SIG-M5 treated with dmso at 0.1 percent for 504 hours (cell line): ENCODE measurements around the gene MAP2K7.
A peak's percentile ranks its signal among the peaks of the same experiment; 100 is the strongest.

Experiments used
- DNase-seq: peaks from one replicate; lab custom pipeline; 2025; ENCODE audit not compliant: unreplicated experiment; lab: John Stamatoyannopoulos, UW

The MAP2K7 gene

GRCh38 chr19:7866399-7867091 is 37.1 kb upstream of the MAP2K7 start:
- no peak for DNase-seq

- no peak for DNase-seq
Observed at GRCh38 chr19:7867092-7867844, 36.4 kb upstream of the MAP2K7 start.

DNA sequence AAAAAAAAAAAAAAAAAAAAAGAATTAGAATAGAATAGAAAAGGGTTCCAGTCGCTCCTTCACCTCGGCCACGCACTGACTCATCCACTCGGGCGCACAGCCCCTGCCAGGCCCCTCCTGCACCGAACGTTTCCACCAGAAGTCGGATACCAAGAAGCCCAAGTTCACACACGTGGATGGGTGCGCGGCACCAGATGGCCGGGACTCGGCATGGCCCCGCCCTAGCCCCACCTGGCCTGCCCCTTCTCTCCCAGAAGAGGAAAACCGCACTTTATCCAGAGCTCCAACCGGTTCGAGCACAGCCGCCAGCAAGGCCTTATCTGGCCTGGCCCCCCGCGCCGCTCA is 35.4 kb upstream of the MAP2K7 start:
- DNase-seq, result no peak

DNA sequence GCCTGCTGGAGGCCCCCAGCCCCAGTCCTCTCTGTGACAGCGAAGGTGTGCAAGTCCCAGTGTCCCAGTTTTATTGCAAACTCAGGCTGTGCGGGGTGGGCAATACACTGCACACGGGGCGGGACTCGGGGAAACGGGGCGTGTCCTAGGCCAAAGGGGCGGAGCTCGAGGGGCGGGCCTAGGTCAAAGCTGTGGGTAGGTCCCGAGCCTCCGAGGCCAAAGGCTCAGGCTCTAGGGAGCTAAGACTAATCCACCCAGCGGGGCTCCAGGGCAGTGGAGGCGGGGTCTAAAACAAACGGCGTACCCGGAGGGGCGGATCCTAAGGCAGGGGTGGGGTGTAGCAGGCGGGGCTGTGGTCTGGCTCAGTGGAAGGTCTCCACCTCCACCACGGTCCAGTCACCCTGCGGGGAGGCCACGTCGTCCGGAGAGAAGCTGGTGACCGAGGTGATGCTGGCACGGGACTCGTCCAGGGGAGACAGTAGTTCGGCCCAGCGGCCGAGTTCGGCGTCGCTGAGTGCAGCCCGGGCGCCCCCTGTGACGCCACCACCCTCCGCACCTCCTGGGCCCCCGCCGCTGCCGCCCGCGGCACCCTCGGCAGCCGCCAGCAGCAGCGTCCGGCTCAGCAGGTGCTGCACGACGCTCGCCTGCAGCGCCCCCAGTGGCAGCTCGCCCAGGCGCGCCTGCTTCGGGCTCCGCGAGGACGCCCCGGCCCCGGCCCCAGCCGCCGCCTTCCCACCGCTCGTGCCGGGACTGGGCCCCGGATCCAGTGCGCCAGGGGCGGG is 34.8 kb upstream of the MAP2K7 start:
- DNase-seq, result peak; percentile 75

- peak; percentile 25 for DNase-seq
Observed at GRCh38 chr19:7869453-7869909, 34.2 kb upstream of the MAP2K7 start.

DNA sequence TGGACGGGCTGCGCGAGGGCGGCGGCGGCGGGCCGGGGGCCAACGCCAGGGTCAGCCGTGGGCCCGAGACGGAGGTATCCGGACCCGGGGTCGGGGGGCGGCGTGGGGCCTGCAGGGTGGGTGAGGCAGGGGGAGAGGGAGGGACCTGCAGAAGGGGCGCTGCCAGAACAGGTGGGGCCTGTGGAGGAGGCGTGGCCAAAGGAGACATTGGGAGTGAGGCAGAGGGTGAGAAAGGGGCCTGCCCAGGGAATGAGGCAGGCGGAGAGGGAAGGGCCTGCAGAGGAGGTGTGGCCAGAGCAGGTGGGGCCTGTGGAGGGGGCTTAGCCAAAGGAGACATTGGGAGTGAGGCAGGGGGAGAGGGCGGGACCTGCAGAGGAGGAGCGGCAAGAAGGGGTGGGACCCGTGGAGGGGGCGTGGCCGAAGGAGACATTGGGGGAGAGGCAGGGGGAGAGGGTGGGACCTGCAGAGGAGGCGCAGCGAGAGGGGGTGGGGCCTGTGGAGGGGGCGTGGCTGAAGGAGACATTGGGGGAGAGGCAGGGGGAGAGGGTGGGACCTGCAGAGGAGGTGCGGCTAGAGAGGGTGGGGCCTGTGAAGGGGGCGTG is 33.7 kb upstream of the MAP2K7 start:
- peak; percentile 70 for DNase-seq

GRCh38 chr19:7870571-7871436 is 32.9 kb upstream of the MAP2K7 start:
- peak; percentile 85 for DNase-seq

- peak; percentile 87 for DNase-seq
Observed at GRCh38 chr19:7871437-7872305, 32.0 kb upstream of the MAP2K7 start.

DNA sequence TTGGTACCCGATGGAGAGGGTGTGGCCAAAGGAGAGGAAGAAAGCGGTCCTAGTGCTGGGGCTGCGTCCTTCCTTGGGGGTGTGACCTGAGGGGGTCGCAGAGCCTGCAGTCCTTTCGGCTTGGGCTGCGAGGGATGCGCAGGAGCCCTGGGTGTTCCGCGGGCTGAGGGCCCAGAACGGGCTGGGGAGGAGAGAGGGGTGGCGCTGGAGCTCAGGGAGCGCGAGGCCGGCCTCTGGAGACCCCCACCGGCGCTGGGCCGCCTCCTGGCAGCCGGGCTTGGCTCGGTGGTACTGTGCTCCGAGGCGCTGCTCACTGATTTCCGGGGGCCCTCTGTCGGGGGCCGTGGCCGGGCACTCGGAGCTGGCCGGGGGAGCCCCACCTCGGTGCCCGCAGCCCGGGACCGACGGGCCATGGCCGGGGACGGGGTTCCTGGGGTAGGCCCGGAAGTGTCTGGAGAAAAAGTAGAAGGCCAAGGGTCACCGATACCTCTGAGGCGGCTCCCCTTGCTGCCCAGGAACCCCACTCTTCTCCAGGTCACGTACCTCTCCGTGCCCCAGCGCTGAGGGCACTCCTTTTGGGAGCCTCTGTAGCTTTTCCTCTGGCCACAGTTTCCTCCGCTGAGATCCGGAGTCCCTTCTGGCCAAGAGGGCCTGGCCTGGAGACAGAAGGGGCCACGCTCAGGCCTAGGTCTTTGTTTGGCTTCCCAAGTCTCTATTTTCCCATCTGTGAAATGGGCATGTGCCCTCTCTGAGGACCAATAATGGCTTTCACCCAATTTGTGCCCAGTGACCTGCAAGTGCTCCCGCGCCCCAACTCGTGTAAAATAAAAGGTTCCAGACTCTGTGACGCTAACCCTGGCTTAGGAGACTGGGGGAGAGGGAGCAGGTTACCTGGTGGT is 31.1 kb upstream of the MAP2K7 start:
- DNase-seq, result no peak

GRCh38 chr19:7873304-7874075 is 30.2 kb upstream of the MAP2K7 start:
- no peak for DNase-seq

DNA sequence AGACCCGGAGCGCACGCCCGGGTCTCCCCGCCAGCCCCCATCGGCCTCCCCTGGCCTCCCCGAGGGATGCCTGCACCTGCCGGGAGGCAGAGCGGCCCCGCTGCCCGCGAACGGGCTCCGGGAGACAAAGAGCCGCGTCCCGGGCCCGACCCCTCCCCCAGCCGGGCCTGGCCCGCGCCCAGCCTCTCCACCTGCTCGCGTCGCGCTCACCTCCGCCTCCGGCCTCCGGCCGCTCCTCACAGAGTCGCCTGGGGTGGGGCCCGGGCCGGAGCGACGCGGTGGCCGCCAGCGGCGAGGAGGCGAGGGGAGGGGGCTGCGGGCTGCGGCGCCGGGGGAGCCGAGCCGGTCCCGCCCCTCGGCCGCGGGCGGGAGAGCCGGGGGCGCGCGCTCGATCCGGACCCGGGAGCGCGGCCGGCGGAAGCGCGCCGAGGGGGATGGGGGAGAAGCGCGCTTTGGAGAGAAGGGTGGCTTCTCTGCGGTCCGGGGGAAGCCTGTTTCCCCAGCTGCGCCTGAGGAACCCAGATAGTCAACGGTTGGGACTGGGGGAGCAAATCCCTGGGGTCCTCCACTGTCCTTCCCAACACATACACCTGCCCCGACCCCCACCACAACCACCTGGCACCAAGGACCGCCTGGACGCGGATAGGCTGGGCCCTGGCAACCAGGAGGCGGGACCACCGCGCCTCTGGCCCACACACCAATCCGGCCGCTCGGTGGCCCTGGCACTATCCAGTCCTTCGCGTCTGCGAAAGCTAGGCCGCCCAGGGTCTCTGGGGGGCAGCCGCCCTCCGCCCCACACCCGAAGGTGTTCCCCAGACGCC is 29.4 kb upstream of the MAP2K7 start, which contains the start of gene PRR36:
Gene PRR36, minus strand, starts transcription at position 315 of the 821 bp plus-strand sequence. CDS start 701 bp downstream, outside the sequence.
- DNase-seq, result no peak

DNA sequence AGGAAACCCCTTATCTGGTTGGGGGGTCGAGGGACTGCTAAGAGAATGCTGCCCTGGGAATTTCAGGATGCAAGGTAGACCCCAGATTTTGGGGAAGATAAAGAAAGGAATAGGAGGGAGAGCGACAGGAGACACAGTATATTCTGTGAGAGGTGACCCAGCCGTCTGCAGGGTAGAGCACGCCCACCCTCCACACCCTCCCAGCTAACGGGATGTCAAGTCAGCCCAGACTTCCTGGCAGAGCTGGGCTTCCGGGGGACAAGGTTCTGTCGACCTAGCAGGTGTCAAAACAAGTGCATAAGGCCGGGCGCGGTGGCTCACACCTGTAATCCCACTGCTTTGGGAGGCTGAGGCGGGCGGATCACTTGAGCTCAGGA is 28.8 kb upstream of the MAP2K7 start:
- no peak for DNase-seq

DNA sequence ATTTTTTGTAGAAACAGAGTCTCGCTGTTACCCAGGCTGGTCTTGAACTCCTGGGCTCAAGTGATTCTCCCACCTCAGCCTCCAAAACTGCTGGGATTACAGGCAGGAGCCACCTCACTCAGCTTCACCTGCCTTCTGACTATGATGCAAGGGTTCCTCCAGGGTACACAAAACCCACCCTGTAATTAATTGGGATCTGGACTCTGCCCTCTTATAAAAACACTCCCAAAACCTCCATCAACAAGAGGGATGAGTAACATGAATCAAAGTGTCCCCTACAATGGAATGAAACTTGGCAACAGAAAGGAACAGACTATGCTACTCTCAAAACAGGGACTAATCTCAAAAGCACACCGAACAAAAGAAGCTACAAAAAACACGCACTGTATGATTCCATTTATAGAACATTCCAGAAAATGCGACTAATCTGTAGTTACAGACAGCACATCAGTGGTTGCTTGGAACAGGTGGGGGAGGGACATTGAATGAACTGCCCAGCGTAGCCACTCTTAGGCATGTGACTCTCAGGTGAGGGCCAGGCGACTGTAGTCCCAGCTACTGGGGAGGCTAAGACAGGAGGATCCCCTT is 26.3 kb upstream of the MAP2K7 start:
- no peak for DNase-seq

- no peak for DNase-seq
Observed at GRCh38 chr19:7879111-7879807, 24.4 kb upstream of the MAP2K7 start.

DNA sequence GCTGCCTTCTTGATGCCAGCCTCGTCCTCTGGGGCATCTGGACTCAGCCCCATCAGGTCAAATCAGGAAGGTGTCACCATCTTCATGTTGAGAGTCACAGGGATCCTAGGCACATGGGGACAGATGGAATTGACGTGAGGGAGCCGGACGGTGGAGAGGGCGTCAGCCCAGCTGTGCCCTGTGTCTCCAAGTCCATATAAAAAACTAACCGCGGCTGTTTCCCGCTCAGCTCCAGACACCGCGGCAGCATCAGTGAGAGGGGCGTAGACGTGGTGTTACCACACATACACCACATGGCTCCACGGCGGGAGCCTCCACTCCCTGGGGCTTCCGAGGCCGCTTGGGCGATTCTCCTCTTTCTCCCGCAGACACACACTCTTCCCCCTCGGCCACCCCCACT is 23.8 kb upstream of the MAP2K7 start:
- no peak for DNase-seq

- no peak for DNase-seq
Observed at GRCh38 chr19:7881910-7882309, 21.8 kb upstream of the MAP2K7 start.
